Measurements from ENCODE around the gene GPR162.

DNA sequence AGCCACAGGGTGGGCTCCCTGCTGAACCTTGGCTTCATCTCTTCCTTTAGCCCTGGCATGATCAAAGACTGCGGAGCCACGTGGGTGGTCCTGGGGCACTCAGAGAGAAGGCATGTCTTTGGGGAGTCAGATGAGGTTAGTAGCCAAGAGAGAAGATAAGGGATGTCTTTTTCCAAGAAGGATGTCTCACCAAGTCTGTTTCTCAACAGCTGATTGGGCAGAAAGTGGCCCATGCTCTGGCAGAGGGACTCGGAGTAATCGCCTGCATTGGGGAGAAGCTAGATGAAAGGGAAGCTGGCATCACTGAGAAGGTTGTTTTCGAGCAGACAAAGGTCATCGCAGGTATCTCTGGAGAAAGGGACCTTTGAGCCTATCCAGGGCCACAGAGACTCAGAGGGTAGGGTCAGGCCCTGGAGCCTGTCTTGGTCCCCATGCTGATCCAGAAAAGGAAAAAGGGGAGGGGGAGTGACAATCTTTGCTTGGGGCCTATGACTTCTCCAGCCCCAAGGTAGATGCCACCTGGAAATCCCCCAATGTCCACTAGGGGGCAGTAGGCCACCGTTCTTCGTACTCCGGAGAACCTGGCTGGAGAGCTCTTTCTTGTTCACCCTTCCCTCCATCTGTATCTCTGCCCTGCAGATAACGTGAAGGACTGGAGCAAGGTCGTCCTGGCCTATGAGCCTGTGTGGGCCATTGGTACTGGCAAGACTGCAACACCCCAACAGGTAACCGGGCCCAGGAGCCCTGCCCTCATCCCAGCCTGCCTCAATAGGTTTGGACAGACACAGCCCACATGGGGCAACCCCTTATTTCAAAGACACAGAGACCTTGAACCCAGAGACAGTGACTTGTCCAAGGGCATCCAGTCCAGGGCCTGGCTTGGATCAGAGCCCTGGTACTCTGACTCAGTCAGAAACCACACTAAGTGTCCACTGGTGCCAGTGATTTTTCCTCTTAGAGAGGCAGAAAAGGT lies 47.7 kb downstream of the GPR162 start:
- TF ChIP-seq ARNT (IDR thresholded peaks at IDR 0.05) = no peak
- TF ChIP-seq ELF4 (IDR thresholded peaks at IDR 0.05) = no peak
- TF ChIP-seq SUZ12 (IDR thresholded peaks at IDR 0.05) = no peak
- no peak for TF ChIP-seq BHLHE40 (IDR thresholded peaks at IDR 0.05; ENCODE audit: borderline replicate concordance)
- TF ChIP-seq NFRKB (IDR thresholded peaks at IDR 0.05) = no peak
- no peak for TF ChIP-seq SP1 (IDR thresholded peaks at IDR 0.05)
- no peak for TF ChIP-seq ZNF384 (IDR thresholded peaks at IDR 0.05)
- TF ChIP-seq FOXK2 (IDR thresholded peaks at IDR 0.05) = no peak
- no peak for TF ChIP-seq CTBP1 (IDR thresholded peaks at IDR 0.05; ENCODE audit: borderline replicate concordance)
